Heart left ventricle (tissue), 16 donors: ENCODE data around the gene NCAPH2. TPM values are rescaled to one million over a fixed set of nuclear protein-coding genes. Genes with fewer than 3 reads are reported as not detected.
"Not testable (repeated sequence)": the region's sequence is repeated elsewhere in the genome, so short reads cannot be mapped to it uniquely, and the experiment has no call there.

Experiments
- ATAC-seq, 4 donors: fragments of 200-7000 bp; cut with Tn5 transposase; one replicate each; pipeline ENCODE4 v1.9.1; 2020 to 2022; ENCODE audit warnings: moderate library complexity in 4 of 4, mild to moderate bottlenecking in 3 of 4, moderate number of reproducible peaks in 1 of 4
- DNase-seq, 5 donors: peaks; one replicate each; pipeline ENCODE4 v3.0.0-alpha.2; 2020
- H3K27ac ChIP-seq, 12 donors: fragments of 200-600 bp; sonication (generic) in 4 of 12; one replicate each; pipeline versions ENCODE4 v1.5.0 to v1.8.0; 2016 to 2022; ENCODE audit warnings: mild to moderate bottlenecking in 2 of 12
- H3K27me3 ChIP-seq, 9 donors: fragments of 200-600 bp; sonication (generic) in 2 of 9; one replicate each; pipeline versions ENCODE4 v1.5.1 to v1.8.0; 2016 to 2022; ENCODE audit warnings: mild to moderate bottlenecking in 3 of 9
- H3K36me3 ChIP-seq, 9 donors: fragments of 200-600 bp; sonication (generic) in 2 of 9; one replicate each; pipeline versions ENCODE4 v1.5.0 to v1.8.0; 2018 to 2022; ENCODE audit warnings: mild to moderate bottlenecking in 2 of 9
- H3K4me1 ChIP-seq, 12 donors: fragments of 200-600 bp; sonication (generic) in 4 of 12; one replicate each; pipeline versions ENCODE4 v1.5.0 to v1.8.0; 2016 to 2022; ENCODE audit warnings: mild to moderate bottlenecking in 3 of 12
- H3K4me3 ChIP-seq, 12 donors: fragments of 200-600 bp; sonication (generic) in 4 of 12; one replicate each; pipeline versions ENCODE4 v1.5.0 to v1.8.0; 2017 to 2022; ENCODE audit warnings: mild to moderate bottlenecking in 9 of 12, moderate library complexity in 4 of 12
- H3K9me3 ChIP-seq, 12 donors: fragments of 200-600 bp; sonication (generic) in 4 of 12; one replicate each; pipeline versions ENCODE4 v1.5.0 to v1.8.0; 2016 to 2022; ENCODE audit warnings: mild to moderate bottlenecking in 1 of 12
- POLR2A ChIP-seq, 2 donors: fragments of 450-650 bp; IDR thresholded peaks; one replicate each; pipeline ENCODE4 v1.6.1; 2017; ENCODE audit warnings: antibody characterized with exemption in 2 of 2, mild to moderate bottlenecking in 2 of 2, moderate library complexity in 2 of 2
- WGBS, 4 donors: extraction: QIAGEN DNeasy Blood & Tissue Kit in 2 of 4; methylation state at CpG; one replicate each; pipeline versions ENCODE4 v1.1.5 to v1.1.7; 2013 to 2018; 5-methylcytosine and 5-hydroxymethylcytosine counted together
- intact Hi-C, 10 donors: fragments of 100-400 bp; cut with DNase I; formaldehyde crosslinking; loops; one replicate each; pipeline versions ENCODE4 v1.11.1 to v1.14.2; 2022
- polyA plus RNA-seq, 2 donors: library from polyadenylated mRNA; stranded (reverse); fragments of 200-250 nt; gene quantifications; one replicate each; pipeline ENCODE4 v1.2.3, GENCODE V29; 2013
- total RNA-seq, 9 donors: library from RNA; depleted of rRNA in 2 of 9; stranded (reverse); fragments of >200 nt in 2 of 9; fragmentation: NEBNext Ultra II Directional in 3 of 9; extraction: Animal tissue kit (Norgen Biotek cat#: 25700) in 3 of 9; gene quantifications; one replicate each; pipeline versions ENCODE4 v1.1.0 to v1.2.4, GENCODE V29; 2016 to 2023
- TF ChIP-seq, protein P1 (sequence below), 12 donors: fragments of 200-600 bp; sonication (generic) in 4 of 12; IDR thresholded peaks; one replicate each; pipeline versions ENCODE4 v1.5.0 to v1.8.0; 2018 to 2022; ENCODE audit warnings: antibody characterized with exemption in 12 of 12, mild to moderate bottlenecking in 5 of 12
- donor health status: ischemic (EF 13 %, LVEDD 7.1; RV severe dilation, severe dysfunction).
- donor health status: healthy with polysubstance abuse.
- donor health status: DM: no; HTN: yes; CAD: no.
- donor health status: DM: no; HTN: no; CAD: no.
- donor health status: ischemic (EF 25% LVEDD 6.9; RV normal size, moderate dysfunction).
- donor health status: ischemic (EF 25% LVEDD 5.7; RV mildly dilated, moderate dysfunction).
- donor health status: healthy.
- donor health status: DM: yes; HTN: yes; CAD: no.
- donor health status: ischemic (EF 35%, LVEDD 5.7; RV mildly dilated, moderate dysfunction).
- donor health status: nonischemic (EF 11% LVEDD 7.7; RV severe dilation, severe dysfunction).
- donor health status: DM: yes; HTN: yes; CAD: no.
- donor health status: PGD.
- donor health status: ischemic (EF 29% LVEDD 5.4; RV normal size, mild dysfunction).
- donor health status: nonischemic (EF 23%, LVEDD 6.1; RV moderate dilation, normal function).

NCAPH2 gene
- total and polyA plus RNA-seq, 11 donors: 24.7 to 43.3 (median 28.1) TPM

DNA sequence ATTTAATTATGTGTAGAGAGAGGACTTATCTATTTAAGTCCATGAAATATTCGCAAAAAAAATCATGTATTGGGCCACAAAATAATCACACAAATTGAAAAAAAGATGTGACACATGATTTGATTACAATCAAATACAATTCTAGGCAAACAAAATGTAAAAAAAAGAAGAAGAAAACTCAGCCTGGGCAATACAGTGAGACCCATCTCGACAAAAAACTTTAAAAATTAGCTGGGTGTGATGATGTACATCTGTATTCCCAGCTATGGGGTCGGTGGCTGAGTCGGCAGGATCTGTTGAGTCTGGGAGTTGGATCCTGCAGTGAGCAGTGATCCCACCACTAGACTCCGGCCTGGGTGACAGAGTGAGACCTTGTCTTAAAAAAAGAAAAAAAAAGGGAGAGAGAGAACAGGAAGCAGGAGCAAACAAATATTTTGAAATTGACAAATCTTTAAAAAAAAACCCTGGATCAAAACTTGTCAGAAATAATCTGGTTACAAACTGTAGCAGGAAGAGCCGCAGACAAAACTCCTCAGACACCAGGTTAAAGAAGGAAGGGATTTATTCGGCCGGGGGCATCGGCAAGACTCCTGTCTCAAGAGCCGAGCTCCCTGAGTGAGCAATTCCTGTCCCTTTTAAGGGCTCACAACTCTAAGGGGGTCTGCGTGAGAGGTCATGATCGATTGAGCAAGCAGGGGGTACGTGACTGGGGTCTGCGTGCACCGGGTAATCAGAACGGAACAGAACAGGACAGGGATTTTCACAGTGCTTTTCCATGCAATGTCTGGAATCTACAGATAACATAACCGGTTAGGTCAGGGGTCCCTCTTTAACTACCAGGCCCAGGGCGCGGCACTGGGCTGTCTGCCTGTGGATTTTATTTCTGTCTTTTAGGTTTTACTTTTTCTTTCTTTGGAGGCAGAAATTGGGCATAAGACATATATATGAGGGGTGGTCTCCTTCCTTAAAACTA, 25.1 kb downstream of the NCAPH2 start:
- Histone ChIP-seq H3K9me3 (no peaks in the 10 kb centered on the region), H3K4me3 (peak overlapping the region in 8 of 12 donors; percentile 60 to 89 (median 81)), H3K4me1 (peaks cover 0 to 72% (median 20%) of the 10 kb centered on the region in 12 donors), H3K27me3 (peaks cover 0 to 65% (median 6%) of the 10 kb centered on the region in 9 donors), H3K27ac (peak overlapping the region; percentile 78 to 98 (median 94)), H3K36me3 (peaks cover 0 to 14% (median 0%) of the 10 kb centered on the region in 9 donors)
- ATAC-seq: no peak
- DNase-seq: peak in 2 of 5 donors; percentile 17 to 22
- WGBS, 4 donors: 70 to 77% (median 72%) methylated on average over 19 of the region's 19 CpGs
- TF ChIP-seq, protein P1, sequence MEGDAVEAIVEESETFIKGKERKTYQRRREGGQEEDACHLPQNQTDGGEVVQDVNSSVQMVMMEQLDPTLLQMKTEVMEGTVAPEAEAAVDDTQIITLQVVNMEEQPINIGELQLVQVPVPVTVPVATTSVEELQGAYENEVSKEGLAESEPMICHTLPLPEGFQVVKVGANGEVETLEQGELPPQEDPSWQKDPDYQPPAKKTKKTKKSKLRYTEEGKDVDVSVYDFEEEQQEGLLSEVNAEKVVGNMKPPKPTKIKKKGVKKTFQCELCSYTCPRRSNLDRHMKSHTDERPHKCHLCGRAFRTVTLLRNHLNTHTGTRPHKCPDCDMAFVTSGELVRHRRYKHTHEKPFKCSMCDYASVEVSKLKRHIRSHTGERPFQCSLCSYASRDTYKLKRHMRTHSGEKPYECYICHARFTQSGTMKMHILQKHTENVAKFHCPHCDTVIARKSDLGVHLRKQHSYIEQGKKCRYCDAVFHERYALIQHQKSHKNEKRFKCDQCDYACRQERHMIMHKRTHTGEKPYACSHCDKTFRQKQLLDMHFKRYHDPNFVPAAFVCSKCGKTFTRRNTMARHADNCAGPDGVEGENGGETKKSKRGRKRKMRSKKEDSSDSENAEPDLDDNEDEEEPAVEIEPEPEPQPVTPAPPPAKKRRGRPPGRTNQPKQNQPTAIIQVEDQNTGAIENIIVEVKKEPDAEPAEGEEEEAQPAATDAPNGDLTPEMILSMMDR (IDR thresholded peaks at IDR 0.05): no peak
- TF ChIP-seq POLR2A (IDR thresholded peaks at IDR 0.05): no peak
- intact Hi-C loops: no loop called here

- peak overlapping the region in 1 of 12 donors; percentile 18 for H3K4me3 ChIP-seq
- WGBS, 4 donors: 60 to 63% (median 62%) methylated on average over 21 of the region's 21 CpGs
- H3K27me3 ChIP-seq: peaks cover 0 to 65% (median 6%) of the 10 kb centered on the region in 9 donors
- TF ChIP-seq POLR2A (IDR thresholded peaks at IDR 0.05): peak in 1 of 2 donors; percentile 23
- peak overlapping the region in 7 of 12 donors; percentile 4 to 98 (median 94) for H3K27ac ChIP-seq
- DNase-seq: peak in 3 of 5 donors; percentile 39 to 59 (median 45)
- H3K36me3 ChIP-seq, H3K9me3 ChIP-seq, ATAC-seq, intact Hi-C loops: not testable (repeated sequence)
- H3K4me1 ChIP-seq: peaks cover 2 to 72% (median 22%) of the 10 kb centered on the region in 12 donors
These were observed 26.1 kb downstream of the NCAPH2 start for GRCh38 chr22:50533856-50534711.

GRCh38 chr22:50535113-50535512, 27.1 kb downstream of the NCAPH2 start:
- 92 to 96% (median 95%) methylated on average over 8 of the region's 8 CpGs for WGBS, 4 donors
- ATAC-seq (no peak), DNase-seq (no peak)
- Histone ChIP-seq H3K36me3 (no peaks in the 10 kb centered on the region), H3K9me3 (no peaks in the 10 kb centered on the region), H3K4me1 (peaks cover 3 to 76% (median 24%) of the 10 kb centered on the region in 12 donors), H3K4me3 (no peak overlapping the region), H3K27ac (peak overlapping the region in 1 of 12 donors; percentile 98), H3K27me3 (peaks cover 0 to 59% (median 6%) of the 10 kb centered on the region in 9 donors)
- intact Hi-C loops: no loop called here
- TF ChIP-seq, protein P1 (IDR thresholded peaks at IDR 0.05): no peak
- no peak for TF ChIP-seq POLR2A (IDR thresholded peaks at IDR 0.05)

DNA sequence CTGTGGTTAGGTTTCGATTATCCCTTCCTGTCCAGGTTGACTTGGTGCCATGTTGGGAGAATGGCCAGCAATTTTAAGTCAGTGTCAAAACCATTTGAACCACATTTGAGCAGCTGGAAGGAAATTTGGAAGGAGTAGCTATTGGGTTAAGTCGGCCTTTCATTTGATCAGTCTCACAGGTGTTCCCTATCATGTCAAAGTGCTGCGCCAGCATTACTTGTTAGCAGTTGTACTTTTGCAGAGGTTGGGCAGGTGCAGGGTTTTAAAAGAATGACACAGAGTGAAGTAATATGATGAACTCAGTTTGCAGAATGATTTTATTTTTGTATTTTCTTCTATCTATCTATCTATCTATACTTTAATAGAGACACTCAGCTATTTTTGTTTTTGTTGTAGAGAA, 28.2 kb downstream of the NCAPH2 start:
- intact Hi-C loops: no loop called here
- Histone ChIP-seq H3K36me3 (no peaks in the 10 kb centered on the region), H3K4me1 (peaks cover 3 to 88% (median 23%) of the 10 kb centered on the region in 12 donors), H3K4me3 (no peak overlapping the region), H3K9me3 (no peaks in the 10 kb centered on the region), H3K27me3 (peaks cover 0 to 48% (median 4%) of the 10 kb centered on the region in 9 donors), H3K27ac (peak overlapping the region in 1 of 12 donors; percentile 98)
- TF ChIP-seq, protein P1 (IDR thresholded peaks at IDR 0.05): no peak
- TF ChIP-seq POLR2A (IDR thresholded peaks at IDR 0.05): no peak
- 79 to 82% (median 81%) methylated on average over 3 of the region's 3 CpGs for WGBS, 4 donors
- ATAC-seq (no peak), DNase-seq (no peak)
